Mesenchymal stem cell (in vitro differentiated cells and primary cell): Measurements from ENCODE around the gene RFXANK. TPM values are rescaled to one million over a fixed set of nuclear protein-coding genes. Genes with fewer than 3 reads are reported as not detected.

Experiments
- DNase-seq: peaks from one replicate; pipeline ENCODE4 v3.0.0-alpha.2; 2013
- H2AFZ ChIP-seq: one replicate; pipeline ENCODE4 v1.6.1; 2013; ENCODE audit warnings: low read depth, mild to moderate bottlenecking, control low read depth, inconsistent platforms, low read length, moderate library complexity
- H2AK5ac ChIP-seq: 2 replicates; pipeline ENCODE4 v1.6.1; 2013; ENCODE audit warnings: low read length, moderate library complexity, mild to moderate bottlenecking, inconsistent platforms; ENCODE audit not compliant: severe bottlenecking
- H2BK120ac ChIP-seq: one replicate; pipeline ENCODE4 v1.6.1; 2013; ENCODE audit warnings: low read depth, mild to moderate bottlenecking, inconsistent platforms, low read length, moderate library complexity
- H2BK12ac ChIP-seq, 2 experiments: one replicate each; pipeline ENCODE4 v1.6.1; 2013; ENCODE audit warnings: inconsistent platforms in 2 of 2, low read length in 2 of 2, mild to moderate bottlenecking in 2 of 2, moderate library complexity in 2 of 2, control low read depth in 1 of 2
- H2BK15ac ChIP-seq: one replicate; pipeline ENCODE4 v1.6.1; 2013; ENCODE audit warnings: mild to moderate bottlenecking, low read depth, inconsistent platforms; ENCODE audit not compliant: poor library complexity, severe bottlenecking
- H2BK5ac ChIP-seq: 2 replicates; pipeline ENCODE4 v1.6.1; 2013; ENCODE audit warnings: low read depth, mild to moderate bottlenecking, low read length, control low read depth, inconsistent platforms; ENCODE audit not compliant: poor library complexity, severe bottlenecking
- H3K14ac ChIP-seq, 2 experiments: one replicate each; pipeline ENCODE4 v1.6.1; 2013; ENCODE audit warnings: inconsistent platforms in 2 of 2, low read length in 2 of 2, control low read depth in 1 of 2, mild to moderate bottlenecking in 1 of 2, moderate library complexity in 1 of 2
- H3K18ac ChIP-seq, 2 experiments: one replicate each; pipeline ENCODE4 v1.6.1; 2013; ENCODE audit warnings: inconsistent platforms in 2 of 2, low read length in 2 of 2, control low read depth in 1 of 2, low read depth in 1 of 2, mild to moderate bottlenecking in 1 of 2
- H3K23ac ChIP-seq, 2 experiments: one replicate each; pipeline ENCODE4 v1.6.1; 2013; ENCODE audit warnings: inconsistent platforms in 2 of 2, low read length in 2 of 2, mild to moderate bottlenecking in 2 of 2, moderate library complexity in 2 of 2, control low read depth in 1 of 2
- H3K27ac ChIP-seq: 2 replicates; pipeline ENCODE4 v1.5.1; 2013; ENCODE audit warnings: mild to moderate bottlenecking, moderate library complexity, low read length, control low read depth, inconsistent platforms; ENCODE audit not compliant: poor library complexity, severe bottlenecking
- H3K27me3 ChIP-seq, 2 experiments: 2 replicates each; pipeline versions ENCODE4 v1.6.1 to v1.7.0; 2013; ENCODE audit warnings: low read length in 2 of 2, mild to moderate bottlenecking in 2 of 2, moderate library complexity in 2 of 2, control low read depth in 1 of 2, inconsistent platforms in 1 of 2; ENCODE audit not compliant: control insufficient read depth in 1 of 2, insufficient read depth in 1 of 2
- H3K36me3 ChIP-seq, 2 experiments: 2 replicates each; pipeline versions ENCODE4 v1.6.1 to v1.7.0; 2013; ENCODE audit warnings: low read length in 2 of 2, control low read depth in 1 of 2, inconsistent platforms in 1 of 2, low read depth in 1 of 2, mild to moderate bottlenecking in 1 of 2; ENCODE audit not compliant: insufficient read depth in 2 of 2, control insufficient read depth in 1 of 2
- H3K4ac ChIP-seq, 2 experiments: one replicate each; pipeline ENCODE4 v1.6.1; 2013; ENCODE audit warnings: inconsistent platforms in 2 of 2, low read length in 2 of 2, mild to moderate bottlenecking in 2 of 2, moderate library complexity in 2 of 2, control low read depth in 1 of 2, low read depth in 1 of 2
- H3K4me1 ChIP-seq: 2 replicates; pipeline ENCODE4 v1.6.1; 2013; ENCODE audit warnings: low read depth, low read length, control low read depth; ENCODE audit not compliant: control insufficient read depth, insufficient read depth
- H3K4me2 ChIP-seq: 2 replicates; pipeline ENCODE4 v1.6.1; 2013; ENCODE audit warnings: low read length, mild to moderate bottlenecking, inconsistent platforms; ENCODE audit not compliant: poor library complexity, severe bottlenecking
- H3K4me3 ChIP-seq, 2 experiments: 2 replicates each; pipeline versions ENCODE4 v1.5.1 to v1.7.0; 2013; ENCODE audit warnings: low read length in 2 of 2, mild to moderate bottlenecking in 2 of 2, control low read depth in 1 of 2, low read depth in 1 of 2; ENCODE audit not compliant: insufficient read depth in 1 of 2
- H3K79me1 ChIP-seq: replicated peaks from 2 replicates; pipeline ENCODE4 v1.6.1; 2013; ENCODE audit warnings: mild to moderate bottlenecking, control low read depth, low read length, inconsistent platforms; ENCODE audit not compliant: poor library complexity, severe bottlenecking
- H3K9ac ChIP-seq: 2 replicates; pipeline ENCODE4 v1.7.0; 2013; ENCODE audit warnings: mild to moderate bottlenecking, low read length, moderate library complexity
- H3K9me3 ChIP-seq: 2 replicates; pipeline ENCODE4 v1.7.0; 2013; ENCODE audit warnings: mild to moderate bottlenecking, low read length; ENCODE audit not compliant: control insufficient read depth
- H4K8ac ChIP-seq: one replicate; pipeline ENCODE4 v1.6.1; 2013; ENCODE audit warnings: inconsistent platforms, mild to moderate bottlenecking, low read length, moderate library complexity
- H4K91ac ChIP-seq: one replicate; pipeline ENCODE4 v1.6.1; 2013; ENCODE audit warnings: mild to moderate bottlenecking, low read length, inconsistent platforms
- WGBS: methylation state at CpG from one replicate; pipeline ENCODE4 v1.1.7; 2013; ENCODE audit warnings: mixed read lengths; 5-methylcytosine and 5-hydroxymethylcytosine counted together
- polyA plus RNA-seq, 2 experiments: library from polyadenylated mRNA; stranded (reverse); fragments of 200-250 nt; gene quantifications; one replicate each; pipeline ENCODE4 v1.2.3, GENCODE V29; 2013

Gene RFXANK, protein sequence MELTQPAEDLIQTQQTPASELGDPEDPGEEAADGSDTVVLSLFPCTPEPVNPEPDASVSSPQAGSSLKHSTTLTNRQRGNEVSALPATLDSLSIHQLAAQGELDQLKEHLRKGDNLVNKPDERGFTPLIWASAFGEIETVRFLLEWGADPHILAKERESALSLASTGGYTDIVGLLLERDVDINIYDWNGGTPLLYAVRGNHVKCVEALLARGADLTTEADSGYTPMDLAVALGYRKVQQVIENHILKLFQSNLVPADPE
- 145 TPM for polyA plus RNA-seq (2013, experiment 1 of 2)
- 144 TPM for polyA plus RNA-seq (2013, experiment 2 of 2)

DNA sequence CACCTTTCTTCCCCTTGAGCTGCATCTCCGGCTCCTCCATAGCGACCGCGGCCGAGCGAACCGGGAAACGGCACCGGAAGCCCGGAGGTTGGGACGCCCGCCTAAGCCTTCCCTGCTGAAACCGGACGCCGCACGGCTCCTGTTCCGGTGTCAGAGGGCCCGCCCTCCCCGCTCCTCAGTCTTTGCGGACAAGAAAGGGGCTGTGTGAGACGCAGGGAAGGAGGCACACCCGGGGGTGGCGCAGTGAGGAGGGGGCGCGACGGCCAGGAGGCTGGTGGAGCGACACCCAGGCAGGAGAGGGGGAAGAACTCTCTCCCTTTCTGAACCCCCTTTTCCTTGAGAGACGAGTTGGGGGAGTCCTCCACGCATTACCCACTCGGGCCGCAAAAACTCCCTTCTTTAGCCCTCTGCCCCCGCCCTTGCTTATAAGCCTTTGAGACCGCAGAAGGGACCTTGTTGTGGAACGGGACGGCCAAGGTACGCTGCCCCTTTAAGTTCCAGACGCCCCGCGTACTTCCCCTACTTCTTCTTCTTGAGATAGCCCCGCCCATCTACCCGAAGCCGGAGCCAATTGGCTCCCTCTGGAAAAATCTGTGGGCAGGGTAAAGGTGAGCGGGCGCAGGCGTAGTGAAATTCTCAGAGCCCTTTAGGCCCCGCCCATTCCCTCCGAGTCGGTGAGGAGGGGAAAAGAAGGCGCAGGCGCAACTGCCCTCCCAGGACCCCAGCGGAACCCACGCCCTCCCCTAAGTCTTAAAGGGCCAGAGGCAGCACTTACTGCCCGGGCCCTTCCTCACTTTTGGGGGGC is at the start of gene RFXANK, which contains the start of gene BORCS8:
Gene RFXANK, plus strand, starts transcription at position 181 of the 805 bp plus-strand sequence. CDS start 1,689 bp downstream, outside the sequence.
Gene BORCS8, minus strand, starts transcription at position 75 of the 805 bp plus-strand sequence. Its CDS starts 35 bp downstream, at position 40.
- H2BK5ac ChIP-seq = peak within 1 kb of the TSS; percentile 80
- peak within 1 kb of the TSS; percentile 70 to 96 for H3K4ac ChIP-seq
- H3K9me3 ChIP-seq = no peaks in the 10 kb centered on the region
- peaks cover 20% of the 10 kb centered on the region for H3K4me1 ChIP-seq
- peak within 1 kb of the TSS; percentile 89 to 100 for H3K18ac ChIP-seq
- peak within 1 kb of the TSS; percentile 92 for H2BK15ac ChIP-seq
- H2BK120ac ChIP-seq = peak within 1 kb of the TSS; percentile 81
- H2BK12ac ChIP-seq = peak within 1 kb of the TSS in 1 of 2 experiments; percentile 95
- H2AFZ ChIP-seq = peak within 1 kb of the TSS; percentile 100
- H3K27ac ChIP-seq = peak within 1 kb of the TSS; percentile 97
- no peak within 1 kb of the TSS for H2AK5ac ChIP-seq
- peaks cover 17 to 24% of the 10 kb centered on the region in 2 experiments for H3K36me3 ChIP-seq
- peaks cover 30% of the 10 kb centered on the region for H3K79me1 ChIP-seq
- H3K27me3 ChIP-seq = no peaks in the 10 kb centered on the region
- H4K8ac ChIP-seq = peak within 1 kb of the TSS; percentile 84
- peak within 1 kb of the TSS; percentile 85 for H4K91ac ChIP-seq
- H3K14ac ChIP-seq = peak within 1 kb of the TSS in 1 of 2 experiments; percentile 100
- WGBS = 0% methylated on average over 42 of the region's 53 CpGs
- DNase-seq = peak; percentile 99
- H3K9ac ChIP-seq = peak within 1 kb of the TSS; percentile 99
- H3K4me2 ChIP-seq = peak within 1 kb of the TSS; percentile 78
- H3K23ac ChIP-seq = peak within 1 kb of the TSS in 1 of 2 experiments; percentile 99
- H3K4me3 ChIP-seq = peak within 1 kb of the TSS; percentile 79 to 96

DNA sequence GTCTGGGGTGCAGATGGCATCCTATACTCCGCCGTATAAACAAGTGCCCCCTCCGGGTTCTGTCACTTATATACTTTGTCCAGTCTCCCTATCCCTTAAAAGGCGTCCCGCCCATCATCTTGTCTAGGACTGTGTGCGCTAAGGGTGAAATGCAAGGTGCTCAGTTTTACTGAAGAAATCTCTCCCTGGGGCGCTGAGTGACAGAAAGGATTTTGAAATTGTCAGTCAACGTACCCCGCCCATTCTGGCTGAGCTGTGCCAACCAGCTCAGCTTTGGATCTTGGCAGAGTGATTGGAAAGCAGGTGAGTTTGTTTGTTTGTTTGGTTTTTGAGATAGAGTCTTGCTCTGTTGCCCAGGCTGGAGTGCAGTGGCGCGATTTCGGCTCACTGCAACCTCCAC is 49.7 kb upstream of the RFXANK start:
- Histone ChIP-seq H3K9me3 (no peaks in the 10 kb centered on the region), H3K4me3 (no peak overlapping the region), H2BK5ac (no peak overlapping the region), H3K4ac (no peak overlapping the region), H3K36me3 (peaks cover 3 to 10% of the 10 kb centered on the region in 2 experiments), H4K8ac (no peak overlapping the region), H2AFZ (no peak overlapping the region), H2AK5ac (no peak overlapping the region), H2BK12ac (no peak overlapping the region), H3K9ac (no peak overlapping the region), H2BK15ac (no peak overlapping the region), H3K23ac (no peak overlapping the region), H3K14ac (no peak overlapping the region), H2BK120ac (no peak overlapping the region), H3K27ac (no peak overlapping the region), H3K4me2 (no peak overlapping the region), H3K27me3 (peaks cover 0 to 5% of the 10 kb centered on the region in 2 experiments), H4K91ac (no peak overlapping the region), H3K79me1 (peaks cover 8% of the 10 kb centered on the region), H3K4me1 (peaks cover 4% of the 10 kb centered on the region), H3K18ac (no peak overlapping the region)
- no peak for DNase-seq
- WGBS = 95% methylated on average over 12 of the region's 12 CpGs

DNA sequence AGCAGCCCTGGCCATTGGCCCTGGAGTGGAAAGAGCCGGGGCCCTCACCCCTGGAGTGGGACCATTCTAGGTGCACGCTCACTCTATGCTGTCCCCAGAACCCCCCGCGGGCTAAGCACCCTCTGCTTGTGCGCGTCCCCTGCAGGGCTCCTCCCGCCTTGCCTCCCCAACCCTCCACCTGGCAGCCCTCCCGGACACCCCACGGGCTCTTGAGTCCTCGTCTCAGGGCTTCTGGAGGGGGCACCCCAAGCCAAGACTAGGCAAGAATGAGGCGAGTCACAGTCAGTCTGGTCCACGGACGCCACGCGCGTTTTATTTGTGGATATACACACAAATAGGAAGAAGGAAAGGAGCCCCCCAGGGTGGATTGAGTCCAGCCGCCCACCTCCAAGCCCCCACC is 46.8 kb upstream of the RFXANK start:
- H3K4me1 ChIP-seq = no peaks in the 10 kb centered on the region
- H2AK5ac ChIP-seq = no peak overlapping the region
- H3K4ac ChIP-seq = no peak overlapping the region
- H2BK5ac ChIP-seq = no peak overlapping the region
- no peak overlapping the region for H3K4me2 ChIP-seq
- H3K18ac ChIP-seq = no peak overlapping the region
- WGBS = 93% methylated on average over 17 of the region's 17 CpGs
- no peak overlapping the region for H4K8ac ChIP-seq
- no peaks in the 10 kb centered on the region for H3K9me3 ChIP-seq
- H2BK15ac ChIP-seq = peak overlapping the region; percentile 45
- no peak overlapping the region for H3K4me3 ChIP-seq
- peaks cover 0 to 5% of the 10 kb centered on the region in 2 experiments for H3K27me3 ChIP-seq
- H3K14ac ChIP-seq = no peak overlapping the region
- no peak overlapping the region for H2AFZ ChIP-seq
- H2BK12ac ChIP-seq = no peak overlapping the region
- H3K79me1 ChIP-seq = no peaks in the 10 kb centered on the region
- H3K9ac ChIP-seq = no peak overlapping the region
- H2BK120ac ChIP-seq = no peak overlapping the region
- no peak overlapping the region for H4K91ac ChIP-seq
- peaks cover 10 to 14% of the 10 kb centered on the region in 2 experiments for H3K36me3 ChIP-seq
- no peak overlapping the region for H3K23ac ChIP-seq
- no peak overlapping the region for H3K27ac ChIP-seq
- DNase-seq = no peak
